ENCODE results near the gene ANKS6. TPM values are rescaled to one million over a fixed set of nuclear protein-coding genes. Genes with fewer than 3 reads are reported as not detected.

ANKS6 gene
- total RNA-seq, 1 experiment from 2014 or later, result 19.6 TPM

GRCh38 chr9:98767196-98767595, 29.2 kb downstream of the ANKS6 start:
- in situ Hi-C loops (cut with HindIII; ENCODE audit: low pct_unique_long_range_greater_than_20kb, low sequenced_read_pairs), result no loop called here

GRCh38 chr9:98766586-98766985, 29.8 kb downstream of the ANKS6 start:
- ATAC-seq, result no peak
- DNase-seq (ENCODE audit: low read depth, low spot score), result no peak
- CTCF ChIA-PET, result no interaction called here
- H3K27me3 ChIP-seq (ENCODE audit: control insufficient read depth, insufficient read depth, low read length), result no peaks in the 10 kb centered on the region
- POLR2A ChIA-PET, result no interaction called here
- H3K4me1 ChIP-seq (ENCODE audit: control insufficient read depth, insufficient read depth, low read length), result no peaks in the 10 kb centered on the region
- H3K4me3 ChIP-seq (ENCODE audit: low read depth in 2 of 2, low read length in 2 of 2), result no peak overlapping the region
- H3K27ac ChIP-seq (ENCODE audit: low read length), result no peak overlapping the region
- no peaks in the 10 kb centered on the region for H3K9me3 ChIP-seq (ENCODE audit: control insufficient read depth, insufficient read depth, low read depth, low read length)
- BruUV-seq (replicated peaks), result no TSS peak
- intact Hi-C loops (cut with micrococcal nuclease; ENCODE audit: unreplicated experiment) (no loop called here), in situ Hi-C loops (cut with HindIII; ENCODE audit: low pct_unique_long_range_greater_than_20kb, low sequenced_read_pairs) (no loop called here)
- no peaks in the 10 kb centered on the region for H3K36me3 ChIP-seq (ENCODE audit: control insufficient read depth, insufficient read depth, low read length)
- TF ChIP-seq CTCF (IDR thresholded peaks at IDR 0.05) (no peak), POLR2AphosphoS5 (IDR thresholded peaks at IDR 0.05; ENCODE audit: low read depth, low read length) (no peak), TCF7L2 (IDR thresholded peaks at IDR 0.05; ENCODE audit: low read depth, low read length) (no peak), SIN3A (IDR thresholded peaks at IDR 0.05; ENCODE audit: borderline replicate concordance, insufficient read depth, low read depth, low read length) (no peak), REST (IDR thresholded peaks at IDR 0.05; ENCODE audit: insufficient read depth in 1 of 2, low read depth in 2 of 2, low read length in 1 of 2) (no peak)

More at GRCh38 chr9:98767196-98767595, 29.2 kb downstream of the ANKS6 start:
- Histone ChIP-seq H3K27ac (ENCODE audit: low read length) (no peak overlapping the region), H3K9me3 (ENCODE audit: control insufficient read depth, insufficient read depth, low read depth, low read length) (no peaks in the 10 kb centered on the region), H3K4me3 (ENCODE audit: low read depth in 2 of 2, low read length in 2 of 2) (no peak overlapping the region), H3K4me1 (ENCODE audit: control insufficient read depth, insufficient read depth, low read length) (no peaks in the 10 kb centered on the region), H3K36me3 (ENCODE audit: control insufficient read depth, insufficient read depth, low read length) (no peaks in the 10 kb centered on the region), H3K27me3 (ENCODE audit: control insufficient read depth, insufficient read depth, low read length) (no peaks in the 10 kb centered on the region)
- no TSS peak for BruUV-seq (replicated peaks)
- CTCF ChIA-PET, result no interaction called here
- POLR2A ChIA-PET, result no interaction called here
- no peak for DNase-seq (ENCODE audit: low read depth, low spot score)
- intact Hi-C loops (cut with micrococcal nuclease; ENCODE audit: unreplicated experiment), result no loop called here
- no peak for TF ChIP-seq CTCF (IDR thresholded peaks at IDR 0.05)
- ATAC-seq, result no peak

- Histone ChIP-seq H3K36me3 (ENCODE audit: control insufficient read depth, insufficient read depth, low read length) (no peaks in the 10 kb centered on the region), H3K27ac (ENCODE audit: low read length) (no peak overlapping the region), H3K4me3 (ENCODE audit: low read depth in 2 of 2, low read length in 2 of 2) (no peak overlapping the region), H3K27me3 (ENCODE audit: control insufficient read depth, insufficient read depth, low read length) (no peaks in the 10 kb centered on the region), H3K4me1 (ENCODE audit: control insufficient read depth, insufficient read depth, low read length) (no peaks in the 10 kb centered on the region), H3K9me3 (ENCODE audit: control insufficient read depth, insufficient read depth, low read depth, low read length) (no peaks in the 10 kb centered on the region)
- in situ Hi-C loops (cut with HindIII; ENCODE audit: low pct_unique_long_range_greater_than_20kb, low sequenced_read_pairs), result no loop called here
- ChIA-PET POLR2A (no interaction called here), CTCF (no interaction called here)
- no peak for TF ChIP-seq REST (IDR thresholded peaks at IDR 0.05; ENCODE audit: insufficient read depth in 1 of 2, low read depth in 2 of 2, low read length in 1 of 2)
- no peak for TF ChIP-seq SIN3A (IDR thresholded peaks at IDR 0.05; ENCODE audit: borderline replicate concordance, insufficient read depth, low read depth, low read length)
- TF ChIP-seq CTCF (IDR thresholded peaks at IDR 0.05), result no peak
- no peak for TF ChIP-seq POLR2AphosphoS5 (IDR thresholded peaks at IDR 0.05; ENCODE audit: low read depth, low read length)
- TF ChIP-seq TCF7L2 (IDR thresholded peaks at IDR 0.05; ENCODE audit: low read depth, low read length), result no peak
- intact Hi-C loops (cut with micrococcal nuclease; ENCODE audit: unreplicated experiment), result no loop called here
- ATAC-seq (no peak), DNase-seq (ENCODE audit: low read depth, low spot score) (no peak)
- no TSS peak for BruUV-seq (replicated peaks)
Measured at GRCh38 chr9:98765256-98765655, 31.1 kb downstream of the ANKS6 start.
